ENCODE results near the gene EP300.
"Not testable (repeated sequence)": the region's sequence is repeated elsewhere in the genome, so short reads cannot be mapped to it uniquely, and the experiment has no call there.

Gene EP300

GRCh38 chr22:41146573-41146972 is 54.2 kb downstream of the EP300 start:
- in situ Hi-C loops (cut with MboI; ENCODE audit: low sequenced_read_pairs), result no loop called here

DNA sequence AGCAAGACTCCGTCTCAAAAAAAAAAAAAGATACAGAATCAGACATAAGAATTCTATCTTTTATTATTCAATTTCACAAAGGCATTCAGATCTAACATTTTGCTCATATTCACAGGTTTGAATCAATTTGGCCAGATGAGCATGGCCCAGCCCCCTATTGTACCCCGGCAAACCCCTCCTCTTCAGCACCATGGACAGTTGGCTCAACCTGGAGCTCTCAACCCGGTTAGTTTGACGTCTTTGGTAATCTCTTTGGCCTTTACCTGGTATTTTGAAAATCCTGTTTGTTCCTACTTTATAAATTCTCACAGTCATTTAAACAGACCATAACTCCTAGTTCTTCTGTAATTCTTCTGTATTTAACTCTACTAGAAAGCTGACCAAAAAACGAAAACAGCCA is 55.3 kb downstream of the EP300 start:
- in situ Hi-C loops (cut with MboI; ENCODE audit: low sequenced_read_pairs), result no loop called here

DNA sequence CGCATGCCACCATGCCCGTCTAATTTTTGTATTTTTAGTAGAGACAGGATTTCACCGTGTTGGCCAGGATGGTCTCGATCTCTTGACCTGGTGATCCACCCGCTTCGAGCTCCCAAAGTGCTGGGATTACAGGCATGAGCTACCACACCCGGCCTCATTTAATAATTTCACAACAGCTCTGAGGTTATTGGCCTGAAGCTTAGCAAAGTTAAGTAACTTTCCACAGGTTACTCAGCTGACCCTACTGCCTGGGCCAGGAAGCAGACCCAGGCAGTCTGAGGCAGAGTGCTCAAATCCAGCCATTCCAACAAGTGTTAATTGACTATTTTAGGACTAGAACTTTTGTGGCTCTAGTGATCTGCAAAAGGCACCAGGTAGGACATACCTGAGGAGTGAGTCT is 60.5 kb downstream of the EP300 start:
- in situ Hi-C loops (cut with MboI; ENCODE audit: low sequenced_read_pairs), result no loop called here

DNA sequence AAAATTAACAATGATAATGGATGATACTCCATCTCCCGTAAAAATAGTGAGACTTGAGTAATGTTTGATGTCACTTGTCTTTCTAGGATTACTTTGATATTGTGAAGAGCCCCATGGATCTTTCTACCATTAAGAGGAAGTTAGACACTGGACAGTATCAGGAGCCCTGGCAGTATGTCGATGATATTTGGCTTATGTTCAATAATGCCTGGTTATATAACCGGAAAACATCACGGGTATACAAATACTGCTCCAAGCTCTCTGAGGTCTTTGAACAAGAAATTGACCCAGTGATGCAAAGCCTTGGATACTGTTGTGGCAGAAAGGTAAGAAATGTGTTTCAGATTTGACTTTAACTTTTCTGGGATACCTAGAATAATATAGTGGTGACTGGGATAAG is 64.7 kb downstream of the EP300 start:
- in situ Hi-C loops (cut with MboI; ENCODE audit: low sequenced_read_pairs), result no loop called here

GRCh38 chr22:41169157-41169556 is 76.8 kb downstream of the EP300 start:
- in situ Hi-C loops (cut with MboI; ENCODE audit: low sequenced_read_pairs), result no loop called here

DNA sequence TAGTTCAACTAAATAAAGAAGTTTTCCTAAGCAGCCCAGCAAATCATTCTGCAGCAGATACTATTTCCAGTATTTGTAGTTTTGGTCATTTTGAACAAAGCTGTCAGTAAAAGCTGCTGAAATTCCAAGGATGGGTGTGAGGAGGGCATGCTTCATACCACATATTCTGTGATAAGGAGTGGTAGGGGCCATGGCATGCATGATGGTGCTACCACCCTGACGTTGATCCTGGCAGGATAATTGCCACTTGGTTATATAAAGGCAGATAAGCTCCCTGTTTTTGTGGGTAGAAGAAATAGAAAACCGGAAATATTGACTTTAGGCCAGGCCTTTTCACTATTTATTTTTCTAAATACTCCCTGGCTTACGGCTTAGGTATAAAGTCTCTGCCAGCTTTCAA is 79.6 kb downstream of the EP300 start:
- in situ Hi-C loops (cut with MboI; ENCODE audit: low sequenced_read_pairs), result no loop called here

DNA sequence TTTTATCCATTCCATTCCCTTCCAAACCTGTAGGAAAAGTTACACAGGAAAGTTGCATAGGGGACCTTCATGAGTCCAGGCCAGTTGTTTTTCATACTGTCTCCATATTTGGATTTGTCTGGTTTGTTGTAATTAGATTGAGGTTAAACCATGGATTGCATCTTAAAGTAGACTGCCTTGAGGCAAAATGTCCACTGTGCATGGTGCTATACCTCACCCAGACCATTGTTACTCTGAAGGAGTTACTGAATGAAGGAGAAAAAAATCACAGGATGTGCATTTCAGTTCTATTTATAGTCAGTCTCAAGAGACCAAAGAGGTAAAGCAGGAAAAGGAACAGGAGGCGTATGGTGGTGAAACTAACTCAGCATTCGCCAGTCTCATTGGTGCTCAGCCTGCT is 83.2 kb downstream of the EP300 start:
- in situ Hi-C loops (cut with MboI; ENCODE audit: low sequenced_read_pairs), result no loop called here

DNA sequence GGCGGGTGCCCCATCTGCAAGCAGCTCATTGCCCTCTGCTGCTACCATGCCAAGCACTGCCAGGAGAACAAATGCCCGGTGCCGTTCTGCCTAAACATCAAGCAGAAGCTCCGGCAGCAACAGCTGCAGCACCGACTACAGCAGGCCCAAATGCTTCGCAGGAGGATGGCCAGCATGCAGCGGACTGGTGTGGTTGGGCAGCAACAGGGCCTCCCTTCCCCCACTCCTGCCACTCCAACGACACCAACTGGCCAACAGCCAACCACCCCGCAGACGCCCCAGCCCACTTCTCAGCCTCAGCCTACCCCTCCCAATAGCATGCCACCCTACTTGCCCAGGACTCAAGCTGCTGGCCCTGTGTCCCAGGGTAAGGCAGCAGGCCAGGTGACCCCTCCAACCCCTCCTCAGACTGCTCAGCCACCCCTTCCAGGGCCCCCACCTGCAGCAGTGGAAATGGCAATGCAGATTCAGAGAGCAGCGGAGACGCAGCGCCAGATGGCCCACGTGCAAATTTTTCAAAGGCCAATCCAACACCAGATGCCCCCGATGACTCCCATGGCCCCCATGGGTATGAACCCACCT is 84.7 kb downstream of the EP300 start:
- in situ Hi-C loops (cut with MboI; ENCODE audit: low sequenced_read_pairs), result no loop called here

DNA sequence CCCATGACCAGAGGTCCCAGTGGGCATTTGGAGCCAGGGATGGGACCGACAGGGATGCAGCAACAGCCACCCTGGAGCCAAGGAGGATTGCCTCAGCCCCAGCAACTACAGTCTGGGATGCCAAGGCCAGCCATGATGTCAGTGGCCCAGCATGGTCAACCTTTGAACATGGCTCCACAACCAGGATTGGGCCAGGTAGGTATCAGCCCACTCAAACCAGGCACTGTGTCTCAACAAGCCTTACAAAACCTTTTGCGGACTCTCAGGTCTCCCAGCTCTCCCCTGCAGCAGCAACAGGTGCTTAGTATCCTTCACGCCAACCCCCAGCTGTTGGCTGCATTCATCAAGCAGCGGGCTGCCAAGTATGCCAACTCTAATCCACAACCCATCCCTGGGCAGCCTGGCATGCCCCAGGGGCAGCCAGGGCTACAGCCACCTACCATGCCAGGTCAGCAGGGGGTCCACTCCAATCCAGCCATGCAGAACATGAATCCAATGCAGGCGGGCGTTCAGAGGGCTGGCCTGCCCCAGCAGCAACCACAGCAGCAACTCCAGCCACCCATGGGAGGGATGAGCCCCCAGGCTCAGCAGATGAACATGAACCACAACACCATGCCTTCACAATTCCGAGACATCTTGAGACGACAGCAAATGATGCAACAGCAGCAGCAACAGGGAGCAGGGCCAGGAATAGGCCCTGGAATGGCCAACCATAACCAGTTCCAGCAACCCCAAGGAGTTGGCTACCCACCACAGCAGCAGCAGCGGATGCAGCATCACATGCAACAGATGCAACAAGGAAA is 85.4 kb downstream of the EP300 start:
- in situ Hi-C loops (cut with MboI; ENCODE audit: low sequenced_read_pairs), result no loop called here

GRCh38 chr22:41178425-41178975 is 86.1 kb downstream of the EP300 start:
- in situ Hi-C loops (cut with MboI; ENCODE audit: low sequenced_read_pairs), result no loop called here

GRCh38 chr22:41180362-41180761 is 88.0 kb downstream of the EP300 start:
- in situ Hi-C loops (cut with MboI; ENCODE audit: low sequenced_read_pairs), result not testable (repeated sequence)

DNA sequence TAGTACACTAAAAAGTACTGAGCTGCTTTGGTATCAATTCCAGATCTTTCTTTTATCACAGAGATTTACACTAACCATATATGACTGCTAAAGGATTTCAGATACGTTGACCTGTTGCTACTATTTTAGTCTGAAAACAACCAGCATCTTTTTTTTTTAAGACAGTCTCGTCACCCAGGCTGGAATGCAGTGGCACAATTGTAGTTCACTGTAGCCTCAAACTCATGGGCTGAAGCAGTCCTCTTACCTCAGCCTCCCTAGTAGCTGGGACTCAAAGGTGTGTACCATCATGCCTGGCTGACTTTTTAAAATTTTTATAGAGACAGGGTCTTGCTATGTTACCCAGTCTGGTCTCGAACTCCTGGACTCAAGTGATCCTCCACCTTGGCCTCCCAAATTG is 88.5 kb downstream of the EP300 start:
- in situ Hi-C loops (cut with MboI; ENCODE audit: low sequenced_read_pairs), result no loop called here

- in situ Hi-C loops (cut with MboI; ENCODE audit: low sequenced_read_pairs), result no loop called here
Measured at GRCh38 chr22:41181349-41182241, 89.2 kb downstream of the EP300 start.

DNA sequence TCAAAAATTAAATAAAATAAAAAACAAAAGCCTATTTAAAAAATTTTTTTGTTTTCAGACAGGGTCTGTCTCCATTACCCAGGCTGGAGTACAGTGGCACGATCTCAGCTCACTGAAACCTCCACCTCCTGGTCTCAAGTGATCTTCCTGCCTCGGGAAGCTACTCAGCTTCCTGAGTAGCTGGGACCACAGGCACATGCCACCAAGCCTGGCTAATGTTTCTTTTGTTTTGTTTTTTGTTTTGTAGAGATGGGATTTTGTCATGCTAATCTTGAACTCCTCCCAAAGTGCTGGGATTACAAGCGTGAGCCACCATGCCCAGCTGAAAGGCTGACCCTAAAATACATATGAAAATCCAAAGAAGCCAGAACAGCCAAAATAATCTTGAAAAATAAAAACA is 92.3 kb downstream of the EP300 start:
- in situ Hi-C loops (cut with MboI; ENCODE audit: low sequenced_read_pairs), result no loop called here

GRCh38 chr22:41191467-41191866 is 99.1 kb downstream of the EP300 start:
- in situ Hi-C loops (cut with MboI; ENCODE audit: low sequenced_read_pairs), result no loop called here

DNA sequence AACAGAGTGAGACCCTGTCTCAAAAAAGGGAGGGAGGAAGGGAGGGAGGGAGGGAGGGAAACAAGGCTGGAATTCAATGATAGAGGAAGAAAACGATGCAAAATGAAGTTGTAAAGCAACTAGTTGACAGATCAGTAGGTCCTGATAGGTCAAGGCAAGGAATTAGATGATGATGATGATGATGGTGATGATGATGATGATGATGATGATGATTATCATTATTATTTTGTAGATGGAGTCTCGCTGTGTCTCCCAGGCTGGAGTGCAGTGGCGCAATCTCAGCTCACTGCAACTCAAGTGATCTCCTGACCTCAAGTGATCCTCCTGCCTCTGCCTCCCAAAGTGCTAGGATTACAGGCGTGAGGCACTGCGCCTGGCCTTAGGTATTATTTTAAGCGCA is 101.4 kb downstream of the EP300 start:
- in situ Hi-C loops (cut with MboI; ENCODE audit: low sequenced_read_pairs), result no loop called here

GRCh38 chr22:41197038-41197972 is 104.9 kb downstream of the EP300 start:
- in situ Hi-C loops (cut with MboI; ENCODE audit: low sequenced_read_pairs), result no loop called here

DNA sequence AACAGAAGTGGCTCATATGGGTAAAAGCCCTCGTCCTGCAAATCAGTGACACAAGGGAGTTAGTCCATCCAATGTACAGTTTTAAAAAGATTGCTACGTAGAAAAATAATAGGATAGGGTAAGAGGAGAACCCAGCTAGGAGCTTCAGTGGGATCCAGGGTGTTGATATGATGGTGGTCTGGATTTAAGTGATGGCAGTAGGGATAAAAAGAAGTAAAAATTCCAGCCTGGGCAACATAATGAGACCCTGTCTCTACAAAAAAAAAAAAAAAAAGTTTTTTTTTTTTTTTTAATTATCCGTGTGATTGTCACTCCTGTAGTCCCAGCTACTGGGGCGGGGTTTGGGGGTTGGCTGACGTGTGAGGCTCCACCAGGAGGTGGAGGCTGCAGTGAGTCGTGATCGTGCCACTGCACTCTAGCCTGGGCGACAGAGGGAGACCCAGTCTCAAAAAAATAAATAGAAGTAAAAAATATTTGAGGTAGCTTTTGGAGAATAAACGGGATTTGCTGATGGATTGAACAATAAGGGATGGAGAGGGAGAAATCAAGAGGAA is 105.7 kb downstream of the EP300 start:
- in situ Hi-C loops (cut with MboI; ENCODE audit: low sequenced_read_pairs), result no loop called here

DNA sequence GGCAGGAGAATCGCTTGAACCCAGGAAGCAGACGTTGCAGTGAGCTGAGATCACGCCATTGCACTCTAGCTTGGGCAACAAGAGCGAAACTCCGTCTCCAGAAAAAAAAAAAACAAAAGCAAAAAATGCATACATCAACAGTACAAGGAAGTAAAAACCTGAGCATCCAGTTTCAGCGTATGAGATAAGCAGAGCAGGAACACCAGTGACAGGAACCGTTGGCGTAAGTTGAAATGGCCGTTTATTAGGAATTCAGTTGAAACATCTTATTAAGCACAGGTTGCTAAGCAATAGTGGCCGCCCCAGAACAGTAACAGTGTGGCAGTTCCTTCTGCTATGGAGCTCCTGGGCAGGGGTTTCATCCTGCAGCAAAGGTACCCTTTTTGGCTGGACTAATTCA is 108.7 kb downstream of the EP300 start:
- in situ Hi-C loops (cut with MboI; ENCODE audit: low sequenced_read_pairs), result no loop called here

GRCh38 chr22:41203118-41203517 is 110.7 kb downstream of the EP300 start:
- in situ Hi-C loops (cut with MboI; ENCODE audit: low sequenced_read_pairs), result no loop called here

Data from hTERT RPE-1 (cell line).